ENCODE data around the gene GAS2L1.
"Not testable (repeated sequence)": the region's sequence is repeated elsewhere in the genome, so short reads cannot be mapped to it uniquely, and the experiment has no call there.

Gene GAS2L1

GRCh38 chr22:29342577-29343312 lies 36.3 kb downstream of the GAS2L1 start:
- no peak for DNase-seq (ENCODE audit: low read depth)

GRCh38 chr22:29343313-29343805 lies 36.9 kb downstream of the GAS2L1 start:
- no peak for DNase-seq (ENCODE audit: low read depth)

DNA sequence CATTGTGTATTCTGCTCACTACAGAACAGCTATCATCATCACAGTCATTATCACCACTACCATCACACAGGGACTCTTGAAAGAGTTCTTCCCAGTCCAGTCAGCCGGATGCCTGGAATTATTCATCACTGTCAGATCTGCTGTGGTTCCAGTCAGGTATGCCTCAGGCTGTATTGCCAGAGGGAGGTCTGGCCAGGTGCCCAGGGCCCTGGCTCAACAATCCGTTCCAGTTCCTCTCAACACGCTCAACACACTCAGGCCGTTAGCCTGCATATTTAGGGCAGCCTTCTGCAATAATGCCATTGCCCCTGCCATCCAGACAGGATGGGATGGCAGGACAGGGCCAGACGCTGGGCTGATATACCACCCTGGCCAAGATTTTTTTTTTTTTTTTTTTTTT lies 37.7 kb downstream of the GAS2L1 start:
- DNase-seq (ENCODE audit: low read depth), result no peak

DNA sequence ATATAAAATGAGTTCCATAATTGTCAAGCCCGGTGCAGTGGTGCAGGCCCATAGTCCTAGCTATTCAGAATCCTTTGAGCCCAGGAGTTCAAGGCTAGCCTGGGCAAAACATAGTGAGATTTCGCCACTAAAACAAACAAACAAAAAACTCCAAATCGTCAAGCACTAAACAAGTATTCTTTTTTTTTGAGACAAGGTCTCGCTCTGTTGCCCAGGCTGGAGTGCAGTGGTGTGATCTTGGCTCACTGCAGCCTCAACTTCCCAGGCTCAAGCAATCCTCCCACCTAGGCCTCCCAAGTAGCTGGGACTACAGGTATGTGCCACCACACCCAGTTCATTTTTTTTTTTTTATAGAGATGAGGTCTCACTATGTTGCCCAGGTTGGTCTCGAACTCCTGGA lies 38.4 kb downstream of the GAS2L1 start:
- not testable (repeated sequence) for DNase-seq (ENCODE audit: low read depth)

DNA sequence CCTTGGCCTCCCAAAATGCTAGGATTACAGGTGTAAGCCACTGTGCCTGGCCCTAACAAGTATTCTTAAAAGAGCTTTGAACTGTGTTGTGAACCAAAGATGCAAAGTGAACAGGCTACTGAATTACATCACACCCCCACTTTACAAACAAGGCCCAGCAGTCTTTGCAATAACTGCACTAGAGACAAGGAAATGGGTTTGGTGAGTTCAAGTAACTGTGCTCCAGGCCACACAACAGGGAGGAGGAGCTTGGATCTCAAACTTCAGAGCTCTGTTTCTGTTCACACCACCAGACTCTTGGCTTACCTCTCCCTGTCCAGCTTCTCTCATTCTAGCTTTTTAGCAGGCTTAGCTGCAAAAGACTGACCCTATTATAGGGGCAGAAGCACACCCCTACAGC lies 39.5 kb downstream of the GAS2L1 start:
- DNase-seq (ENCODE audit: low read depth), result no peak

DNA sequence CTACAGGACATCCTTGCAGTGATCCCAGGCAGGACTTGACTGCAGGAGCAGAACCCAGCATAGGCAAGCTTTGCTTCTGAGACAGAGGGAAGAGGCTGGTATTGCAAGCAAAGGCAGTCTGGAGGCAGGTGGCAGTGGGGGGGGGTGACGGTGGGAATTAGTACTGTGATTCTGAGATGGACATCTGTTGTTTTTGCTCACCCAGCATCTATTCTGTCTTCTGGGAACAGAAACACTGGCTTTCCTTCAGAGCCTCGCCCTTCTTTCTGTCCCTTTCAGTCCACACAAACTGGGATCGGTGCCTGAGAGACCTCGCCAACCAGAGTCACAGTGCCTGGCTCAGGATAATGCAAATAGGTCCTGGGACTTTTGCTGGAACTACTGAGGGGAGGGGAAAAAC lies 40.2 kb downstream of the GAS2L1 start:
- no peak for DNase-seq (ENCODE audit: low read depth)

- no peak for DNase-seq (ENCODE audit: low read depth)
Observed at GRCh38 chr22:29348041-29348440, 41.6 kb downstream of the GAS2L1 start.

DNA sequence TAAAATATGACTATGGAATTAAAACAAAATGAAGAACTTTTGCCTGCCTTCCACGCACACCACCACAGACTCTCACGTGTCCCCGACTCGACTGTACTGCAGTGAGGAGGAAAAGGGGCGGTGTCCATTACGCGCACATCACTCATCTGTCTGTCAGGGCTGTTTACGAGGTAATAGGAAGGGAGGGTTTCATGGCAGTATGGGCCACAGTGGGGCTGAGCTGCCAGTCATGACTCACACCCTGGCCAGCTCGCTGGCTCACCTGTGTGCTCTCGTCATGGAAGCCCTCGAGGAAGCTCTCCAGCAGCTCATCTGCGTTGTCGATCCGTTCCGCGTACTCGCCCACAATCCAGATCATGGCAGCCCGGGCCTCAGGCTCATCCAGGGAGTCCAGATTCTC lies 42.5 kb downstream of the GAS2L1 start:
- no peak for DNase-seq (ENCODE audit: low read depth)

GRCh38 chr22:29351042-29351441 lies 44.6 kb downstream of the GAS2L1 start:
- DNase-seq (ENCODE audit: low read depth), result no peak

- no peak for DNase-seq (ENCODE audit: low read depth)
Observed at GRCh38 chr22:29351891-29352290, 45.4 kb downstream of the GAS2L1 start.

GRCh38 chr22:29352778-29353177 lies 46.3 kb downstream of the GAS2L1 start:
- no peak for DNase-seq (ENCODE audit: low read depth)

DNA sequence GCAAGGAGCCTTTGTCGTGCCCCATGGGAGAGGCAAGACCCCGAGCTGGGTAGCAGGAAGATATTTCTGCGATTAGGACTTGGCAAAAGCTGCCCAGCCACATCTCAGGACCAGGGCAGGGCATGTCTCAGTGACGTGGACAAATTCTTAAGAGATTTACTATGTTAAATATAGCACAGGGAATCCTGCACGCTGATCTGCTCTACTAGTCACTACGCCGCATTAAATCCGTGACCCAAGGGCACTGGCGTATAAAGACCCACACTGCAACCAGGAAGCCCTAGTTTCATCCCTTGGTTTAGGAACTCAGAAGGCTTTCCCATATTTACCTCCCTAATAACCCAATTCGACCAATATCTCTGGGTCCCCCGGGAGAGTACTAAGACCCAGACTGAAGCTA lies 46.8 kb downstream of the GAS2L1 start:
- no peak for DNase-seq (ENCODE audit: low read depth)

GRCh38 chr22:29353860-29354259 lies 47.4 kb downstream of the GAS2L1 start:
- no peak for DNase-seq (ENCODE audit: low read depth)

- DNase-seq (ENCODE audit: low read depth), result not testable (repeated sequence)
Observed at GRCh38 chr22:29357193-29357890, 50.9 kb downstream of the GAS2L1 start.

GRCh38 chr22:29359469-29359868 lies 53.0 kb downstream of the GAS2L1 start:
- no peak for DNase-seq (ENCODE audit: low read depth)
